Measurements from ENCODE around the gene CPLX1. TPM values are rescaled to one million over a fixed set of nuclear protein-coding genes. Genes with fewer than 3 reads are reported as not detected.

Gene CPLX1
- total RNA-seq, 2 donors from 2014 or later, result 1.0 to 1.9 TPM

DNA sequence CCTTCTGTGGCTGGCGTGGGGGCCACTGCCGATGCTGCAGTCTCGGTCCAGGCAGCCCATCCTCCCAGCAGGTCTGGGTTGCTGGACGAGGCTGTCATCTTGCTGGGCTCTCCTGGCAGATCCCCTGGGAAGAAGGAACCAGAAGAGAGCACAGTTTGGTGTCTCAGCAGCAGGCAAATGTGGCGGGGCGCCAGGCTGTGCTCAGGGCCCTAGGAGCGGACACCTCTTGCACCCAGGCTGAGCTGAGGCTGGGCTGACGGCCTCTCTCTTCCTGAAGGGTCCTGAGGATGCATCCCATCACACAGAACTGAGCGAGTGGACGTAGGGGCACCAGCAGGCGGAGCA lies 39.2 kb upstream of the CPLX1 start:
- 94 to 98% methylated on average over 9 to 11 of the region's 11 CpGs for WGBS, 2 experiments (ENCODE audit: insufficient coverage in 1 of 2, insufficient read length in 1 of 2)
- no peaks in the 10 kb centered on the region for H3K9me3 ChIP-seq (ENCODE audit: control insufficient read depth, low read length)
- no peaks in the 10 kb centered on the region for H3K27me3 Mint-ChIP-seq (ENCODE audit: insufficient read depth)

DNA sequence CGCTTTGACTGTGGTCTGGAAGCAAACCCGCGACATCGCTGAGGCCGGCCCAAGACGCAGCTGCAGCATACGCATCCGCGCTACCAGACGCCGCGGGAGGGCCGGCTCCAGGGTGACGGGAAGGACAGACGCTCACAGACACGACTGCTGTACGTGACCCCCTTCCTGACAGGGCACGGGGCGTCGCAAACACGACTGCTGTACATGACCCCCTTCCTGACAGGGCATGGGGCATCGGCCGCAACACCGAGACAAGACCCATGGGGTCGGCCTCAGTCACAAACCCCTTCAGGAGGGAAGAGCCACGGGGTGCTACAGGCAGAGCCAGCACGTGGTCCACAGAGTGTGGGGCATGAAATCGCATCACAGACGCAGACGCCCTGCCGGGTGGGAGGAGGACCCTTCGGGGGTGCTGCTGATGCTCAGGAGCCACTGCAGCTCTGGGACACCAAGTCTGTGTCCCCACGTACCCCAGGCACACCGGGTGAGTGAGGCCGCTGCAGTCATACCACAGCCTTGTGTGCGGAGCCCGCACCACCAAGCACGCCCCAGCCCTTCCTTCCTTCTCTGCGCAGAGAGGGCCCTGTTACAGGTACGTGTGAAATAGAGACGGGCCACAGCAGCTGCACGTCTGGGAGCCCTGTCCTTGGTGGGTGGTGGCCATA lies 38.7 kb upstream of the CPLX1 start:
- H3K27me3 Mint-ChIP-seq (ENCODE audit: insufficient read depth), result no peaks in the 10 kb centered on the region
- Histone ChIP-seq H3K27ac (ENCODE audit: low read depth, low read length) (no peak overlapping the region), H3K4me1 (ENCODE audit: control insufficient read depth, insufficient read depth, low read length) (no peaks in the 10 kb centered on the region), H3K9ac (ENCODE audit: extremely low read depth, low read length, poor library complexity, severe bottlenecking) (no peak overlapping the region), H3K4me3 (ENCODE audit: low read length) (no peak overlapping the region), H3K27me3 (ENCODE audit: control insufficient read depth, insufficient read depth, low read length, poor library complexity, severe bottlenecking) (no peaks in the 10 kb centered on the region), H3K36me3 (ENCODE audit: control insufficient read depth, insufficient read depth, low read length) (peaks cover 31% of the 10 kb centered on the region), H3K9me3 (ENCODE audit: control insufficient read depth, low read length) (no peaks in the 10 kb centered on the region)
- WGBS, 2 experiments (ENCODE audit: insufficient coverage in 1 of 2, insufficient read length in 1 of 2), result 95 to 98% methylated on average over 35 to 41 of the region's 42 CpGs
- no peak for DNase-seq
- no peaks in the 10 kb centered on the region for H3K4me1 Mint-ChIP-seq
- H3K9me3 Mint-ChIP-seq, result no peaks in the 10 kb centered on the region
- TF ChIP-seq, protein P1, sequence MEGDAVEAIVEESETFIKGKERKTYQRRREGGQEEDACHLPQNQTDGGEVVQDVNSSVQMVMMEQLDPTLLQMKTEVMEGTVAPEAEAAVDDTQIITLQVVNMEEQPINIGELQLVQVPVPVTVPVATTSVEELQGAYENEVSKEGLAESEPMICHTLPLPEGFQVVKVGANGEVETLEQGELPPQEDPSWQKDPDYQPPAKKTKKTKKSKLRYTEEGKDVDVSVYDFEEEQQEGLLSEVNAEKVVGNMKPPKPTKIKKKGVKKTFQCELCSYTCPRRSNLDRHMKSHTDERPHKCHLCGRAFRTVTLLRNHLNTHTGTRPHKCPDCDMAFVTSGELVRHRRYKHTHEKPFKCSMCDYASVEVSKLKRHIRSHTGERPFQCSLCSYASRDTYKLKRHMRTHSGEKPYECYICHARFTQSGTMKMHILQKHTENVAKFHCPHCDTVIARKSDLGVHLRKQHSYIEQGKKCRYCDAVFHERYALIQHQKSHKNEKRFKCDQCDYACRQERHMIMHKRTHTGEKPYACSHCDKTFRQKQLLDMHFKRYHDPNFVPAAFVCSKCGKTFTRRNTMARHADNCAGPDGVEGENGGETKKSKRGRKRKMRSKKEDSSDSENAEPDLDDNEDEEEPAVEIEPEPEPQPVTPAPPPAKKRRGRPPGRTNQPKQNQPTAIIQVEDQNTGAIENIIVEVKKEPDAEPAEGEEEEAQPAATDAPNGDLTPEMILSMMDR (conservative IDR thresholded peaks at IDR 0.05), result no peak
- no peak overlapping the region for H3K4me3 Mint-ChIP-seq
- H3K36me3 Mint-ChIP-seq (ENCODE audit: low read depth), result peaks cover 59% of the 10 kb centered on the region
- H3K27ac Mint-ChIP-seq, result no peak overlapping the region

More for the DNA sequence above, 39.2 kb upstream of the CPLX1 start:
- H3K4me3 ChIP-seq (ENCODE audit: low read length), result no peak overlapping the region
- H3K36me3 Mint-ChIP-seq (ENCODE audit: low read depth), result peaks cover 61% of the 10 kb centered on the region
- no peak overlapping the region for H3K27ac ChIP-seq (ENCODE audit: low read depth, low read length)
- H3K27ac Mint-ChIP-seq, result no peak overlapping the region
- no peaks in the 10 kb centered on the region for H3K27me3 ChIP-seq (ENCODE audit: control insufficient read depth, insufficient read depth, low read length, poor library complexity, severe bottlenecking)
- DNase-seq, result no peak
- no peaks in the 10 kb centered on the region for H3K4me1 Mint-ChIP-seq
- H3K4me3 Mint-ChIP-seq, result no peak overlapping the region
- H3K4me1 ChIP-seq (ENCODE audit: control insufficient read depth, insufficient read depth, low read length), result no peaks in the 10 kb centered on the region
- peaks cover 36% of the 10 kb centered on the region for H3K36me3 ChIP-seq (ENCODE audit: control insufficient read depth, insufficient read depth, low read length)
- H3K9ac ChIP-seq (ENCODE audit: extremely low read depth, low read length, poor library complexity, severe bottlenecking), result no peak overlapping the region
- TF ChIP-seq, protein P1 (conservative IDR thresholded peaks at IDR 0.05), result no peak
- H3K9me3 Mint-ChIP-seq, result no peaks in the 10 kb centered on the region

DNA sequence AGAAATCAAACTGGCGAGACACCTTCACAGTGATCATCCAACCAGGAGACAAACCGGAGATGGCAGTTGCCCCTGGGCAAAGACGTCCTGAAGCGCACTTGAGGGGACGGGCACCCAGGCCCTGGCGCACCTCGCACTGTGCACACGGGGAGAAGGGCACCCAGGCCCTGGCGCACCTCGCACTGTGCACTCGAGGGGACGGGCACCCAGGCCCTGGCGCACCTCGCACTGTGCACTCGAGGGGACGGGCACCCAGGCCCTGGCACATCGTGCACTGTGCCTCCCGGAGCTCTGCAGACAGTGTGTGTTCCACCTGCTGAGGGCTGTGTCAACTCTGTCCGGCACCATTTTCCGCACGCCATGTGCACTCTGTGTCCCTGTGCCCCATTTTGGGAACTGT lies 34.6 kb upstream of the CPLX1 start:
- H3K4me3 ChIP-seq (ENCODE audit: low read length), result no peak overlapping the region
- H3K9me3 Mint-ChIP-seq, result no peaks in the 10 kb centered on the region
- H3K4me3 Mint-ChIP-seq, result no peak overlapping the region

More for the DNA sequence above, 34.6 kb upstream of the CPLX1 start:
- Mint-ChIP-seq H3K4me1 (no peaks in the 10 kb centered on the region), H3K27ac (no peak overlapping the region), H3K36me3 (ENCODE audit: low read depth) (peaks cover 75% of the 10 kb centered on the region), H3K27me3 (ENCODE audit: insufficient read depth) (no peaks in the 10 kb centered on the region)
- no peak overlapping the region for H3K27ac ChIP-seq (ENCODE audit: low read depth, low read length)
- no peak for DNase-seq
- H3K27me3 ChIP-seq (ENCODE audit: control insufficient read depth, insufficient read depth, low read length, poor library complexity, severe bottlenecking), result no peaks in the 10 kb centered on the region
- TF ChIP-seq, protein P1 (conservative IDR thresholded peaks at IDR 0.05), result no peak
- no peak overlapping the region for H3K9ac ChIP-seq (ENCODE audit: extremely low read depth, low read length, poor library complexity, severe bottlenecking)
- H3K4me1 ChIP-seq (ENCODE audit: control insufficient read depth, insufficient read depth, low read length), result no peaks in the 10 kb centered on the region
- H3K36me3 ChIP-seq (ENCODE audit: control insufficient read depth, insufficient read depth, low read length), result peaks cover 35% of the 10 kb centered on the region
- no peaks in the 10 kb centered on the region for H3K9me3 ChIP-seq (ENCODE audit: control insufficient read depth, low read length)
- 93 to 97% methylated on average over 15 to 21 of the region's 21 CpGs for WGBS, 2 experiments (ENCODE audit: insufficient coverage in 1 of 2, insufficient read length in 1 of 2)
